Small intestine (tissue), 7 donors: ENCODE data around the gene SMOC2. TPM values are rescaled to one million over a fixed set of nuclear protein-coding genes. Genes with fewer than 3 reads are reported as not detected.

Source experiments
- DNase-seq, 2 donors: peaks; one replicate each; pipeline versions ENCODE4 v3.0.0 to v3.0.0-alpha.2; 2013
- FAIRE-seq: peaks from 2 replicates; lab custom pipeline; 2012; peaks lifted over from hg19 to GRCh38; lab: Jason Lieb, UNC
- H3K27ac ChIP-seq, 3 donors: one replicate each; pipeline ENCODE4 v1.5.1; 2013; ENCODE audit warnings: low read length in 2 of 3, mild to moderate bottlenecking in 2 of 3, control low read depth in 1 of 3, inconsistent platforms in 1 of 3, low read depth in 1 of 3, moderate library complexity in 1 of 3
- H3K27me3 ChIP-seq, 3 donors: one replicate each; pipeline ENCODE4 v1.6.1; 2013; ENCODE audit warnings: low read length in 3 of 3, inconsistent platforms in 1 of 3; ENCODE audit not compliant: control insufficient read depth in 3 of 3, insufficient read depth in 3 of 3
- H3K36me3 ChIP-seq, 3 donors: one replicate each; pipeline ENCODE4 v1.6.1; 2013; ENCODE audit warnings: low read length in 3 of 3, inconsistent platforms in 1 of 3, low read depth in 1 of 3, mild to moderate bottlenecking in 1 of 3, moderate library complexity in 1 of 3; ENCODE audit not compliant: control insufficient read depth in 3 of 3, insufficient read depth in 2 of 3
- H3K4me1 ChIP-seq, 3 donors: one replicate each; pipeline ENCODE4 v1.6.1; 2013; ENCODE audit warnings: low read length in 2 of 3, inconsistent platforms in 1 of 3, low read depth in 1 of 3, mild to moderate bottlenecking in 1 of 3, moderate library complexity in 1 of 3; ENCODE audit not compliant: control insufficient read depth in 3 of 3, insufficient read depth in 2 of 3
- H3K4me3 ChIP-seq, 3 donors: one replicate each; pipeline ENCODE4 v1.5.1; 2013; ENCODE audit warnings: low read length in 3 of 3, control low read depth in 1 of 3, inconsistent platforms in 1 of 3, low read depth in 1 of 3, mild to moderate bottlenecking in 1 of 3, moderate library complexity in 1 of 3
- H3K9me3 ChIP-seq, 2 donors: one replicate each; pipeline ENCODE4 v1.6.1; 2013; ENCODE audit warnings: low read depth in 1 of 2, low read length in 1 of 2; ENCODE audit not compliant: control insufficient read depth in 2 of 2, insufficient read depth in 1 of 2
- WGBS, 3 donors: extraction: QIAGEN DNeasy Blood & Tissue Kit; methylation state at CpG; one replicate each; pipeline ENCODE4 v1.1.7; 2013; 5-methylcytosine and 5-hydroxymethylcytosine counted together
- polyA plus RNA-seq, 4 donors: library from polyadenylated mRNA; stranded (reverse) in 3 of 4; unstranded in 1 of 4; fragments of 200-250 nt in 3 of 4; fragments of 120-200 nt in 1 of 4; gene quantifications; one replicate each; pipeline versions ENCODE4 v1.2.1 to v1.2.3, GENCODE V29; 2013
- donor health status: healthy with polysubstance abuse.
- donor health status: control.
- donor health status: control.
- donor health status: Bipolar disorder and iron deficiency.
- donor health status: healthy.

Gene SMOC2
- polyA plus RNA-seq, 4 donors, result 0.89 to 56.7 (median 4.0) TPM

DNA sequence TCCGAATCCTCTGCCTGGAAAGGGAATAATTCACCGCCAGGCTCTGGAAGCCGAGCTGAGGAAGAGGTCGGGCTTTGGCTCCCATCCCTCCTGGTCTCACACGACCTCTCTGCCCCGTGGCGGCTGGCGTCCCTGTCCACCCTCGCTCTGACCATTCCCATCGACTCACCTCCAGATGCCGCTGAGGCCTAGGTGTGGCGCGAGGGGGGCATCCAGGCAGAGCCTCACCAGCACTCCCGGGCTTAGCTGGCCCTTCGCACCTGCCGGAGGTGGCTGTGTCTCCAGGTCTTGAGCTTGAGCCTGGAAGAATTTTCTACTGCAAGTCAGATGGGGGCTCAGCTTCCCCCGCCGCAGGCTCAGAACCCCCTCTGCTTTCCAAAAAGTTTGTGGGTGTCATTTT lies 28.5 kb upstream of the SMOC2 start:
- H3K36me3 ChIP-seq, result no peaks in the 10 kb centered on the region
- DNase-seq (no peak), FAIRE-seq (no peak)
- no peak overlapping the region for H3K4me3 ChIP-seq
- no peak overlapping the region for H3K27ac ChIP-seq
- no peaks in the 10 kb centered on the region for H3K9me3 ChIP-seq
- 94 to 95% (median 94%) methylated on average over 18 of the region's 18 CpGs for WGBS, 3 donors
- H3K27me3 ChIP-seq, result no peaks in the 10 kb centered on the region
- no peaks in the 10 kb centered on the region for H3K4me1 ChIP-seq

DNA sequence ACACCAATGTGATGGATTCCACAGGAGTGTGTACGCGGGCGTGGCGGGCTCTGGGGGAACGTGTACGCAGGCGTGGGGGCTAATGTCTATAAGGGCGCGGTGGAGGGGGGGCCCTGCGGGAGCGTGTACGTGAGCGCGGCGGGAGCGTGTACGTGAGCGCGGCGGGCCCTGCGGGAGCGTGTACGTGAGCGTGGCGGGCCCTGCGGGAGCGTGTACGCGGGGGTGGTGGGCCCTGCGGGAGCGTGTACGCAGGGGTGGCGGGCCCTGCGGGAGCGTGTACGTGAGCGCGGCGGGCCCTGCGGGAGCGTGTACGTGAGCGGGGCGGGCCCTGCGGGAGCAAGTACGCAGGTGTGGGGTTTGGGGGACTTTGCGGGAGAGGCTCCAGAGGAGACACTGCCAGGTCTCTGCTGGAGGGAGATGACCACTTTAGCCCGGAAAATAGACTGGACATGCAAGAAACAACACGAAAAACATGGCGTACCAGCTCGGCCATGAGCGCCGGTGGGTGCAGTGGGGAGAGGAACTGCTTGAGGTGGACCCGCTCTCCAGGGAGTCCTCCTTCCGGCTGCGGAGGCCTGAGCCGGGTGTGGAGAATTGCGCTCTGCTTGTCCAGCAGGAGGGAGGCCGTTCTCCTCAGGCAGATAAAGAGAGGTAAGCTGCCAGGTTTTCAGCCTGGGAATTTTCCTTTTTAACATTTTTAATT lies 27.8 kb upstream of the SMOC2 start:
- no peaks in the 10 kb centered on the region for H3K4me1 ChIP-seq
- no peak overlapping the region for H3K27ac ChIP-seq
- no peak overlapping the region for H3K4me3 ChIP-seq
- no peaks in the 10 kb centered on the region for H3K9me3 ChIP-seq
- 97% methylated on average over 56 to 59 of the region's 59 CpGs for WGBS, 3 donors
- H3K27me3 ChIP-seq, result no peaks in the 10 kb centered on the region
- FAIRE-seq (no peak), DNase-seq (no peak)
- H3K36me3 ChIP-seq, result no peaks in the 10 kb centered on the region

DNA sequence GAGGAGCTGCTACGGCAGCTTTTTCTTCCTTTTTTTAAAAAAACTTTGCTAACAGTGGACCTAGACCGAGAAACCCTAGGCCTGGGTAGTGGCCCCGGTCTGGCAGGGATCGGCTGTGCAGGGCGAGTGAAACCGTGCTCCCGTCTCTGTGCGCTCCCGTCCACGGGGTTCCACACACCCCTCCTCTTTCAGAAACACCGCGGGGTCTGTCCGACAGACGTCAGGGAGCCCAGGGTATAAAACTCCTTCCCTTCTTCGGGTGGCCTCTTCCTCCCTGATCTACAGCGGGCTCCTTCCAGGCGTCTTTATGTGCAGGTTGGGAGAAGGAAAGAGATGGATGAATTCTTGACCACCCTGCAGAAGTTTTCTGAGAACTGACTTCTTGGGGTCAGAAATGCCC lies 27.1 kb upstream of the SMOC2 start:
- H3K27ac ChIP-seq, result no peak overlapping the region
- WGBS, 3 donors, result 91 to 97% (median 92%) methylated on average over 17 of the region's 17 CpGs
- no peaks in the 10 kb centered on the region for H3K27me3 ChIP-seq
- no peaks in the 10 kb centered on the region for H3K4me1 ChIP-seq
- H3K4me3 ChIP-seq, result no peak overlapping the region
- FAIRE-seq (no peak), DNase-seq (no peak)
- no peaks in the 10 kb centered on the region for H3K36me3 ChIP-seq
- no peaks in the 10 kb centered on the region for H3K9me3 ChIP-seq

DNA sequence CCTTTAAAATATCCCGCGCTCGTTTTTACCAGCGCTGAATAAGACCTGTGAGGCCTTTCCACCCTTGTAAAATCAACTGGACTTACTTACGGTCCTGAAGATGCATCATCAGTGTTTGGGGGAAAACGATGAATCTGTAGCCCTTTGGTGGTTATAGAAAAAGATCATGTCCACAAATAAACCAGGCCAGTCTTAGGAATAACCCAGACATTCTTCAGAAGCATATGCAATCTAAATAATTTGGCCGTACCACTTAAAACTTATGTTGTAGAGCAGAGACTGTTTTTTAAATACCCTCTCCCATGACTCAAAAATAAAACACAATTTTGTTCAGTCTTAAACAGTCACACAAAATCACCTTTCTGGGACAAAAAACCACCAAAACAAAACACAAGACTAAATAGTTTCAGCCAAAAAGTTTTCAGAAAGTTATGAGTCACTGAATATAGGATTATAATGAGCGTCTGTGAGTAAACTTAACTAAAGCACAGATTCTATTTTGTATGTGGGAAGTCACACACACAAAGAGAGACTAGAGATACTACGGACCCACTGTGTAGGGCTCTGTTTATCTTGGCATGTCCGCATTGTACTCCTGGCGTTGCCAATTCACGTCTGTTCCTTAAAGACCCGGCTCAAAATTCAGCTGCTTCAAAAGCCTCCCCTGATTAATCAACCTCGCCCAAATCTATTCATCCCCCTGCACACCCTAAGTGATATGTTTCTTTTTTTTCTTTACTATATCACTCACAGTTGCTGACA lies 26.5 kb upstream of the SMOC2 start:
- DNase-seq (no peak), FAIRE-seq (no peak)
- no peaks in the 10 kb centered on the region for H3K9me3 ChIP-seq
- no peak overlapping the region for H3K27ac ChIP-seq
- no peaks in the 10 kb centered on the region for H3K36me3 ChIP-seq
- no peaks in the 10 kb centered on the region for H3K4me1 ChIP-seq
- WGBS, 3 donors, result 62 to 71% (median 65%) methylated on average over 14 of the region's 14 CpGs
- H3K27me3 ChIP-seq, result no peaks in the 10 kb centered on the region
- no peak overlapping the region for H3K4me3 ChIP-seq

DNA sequence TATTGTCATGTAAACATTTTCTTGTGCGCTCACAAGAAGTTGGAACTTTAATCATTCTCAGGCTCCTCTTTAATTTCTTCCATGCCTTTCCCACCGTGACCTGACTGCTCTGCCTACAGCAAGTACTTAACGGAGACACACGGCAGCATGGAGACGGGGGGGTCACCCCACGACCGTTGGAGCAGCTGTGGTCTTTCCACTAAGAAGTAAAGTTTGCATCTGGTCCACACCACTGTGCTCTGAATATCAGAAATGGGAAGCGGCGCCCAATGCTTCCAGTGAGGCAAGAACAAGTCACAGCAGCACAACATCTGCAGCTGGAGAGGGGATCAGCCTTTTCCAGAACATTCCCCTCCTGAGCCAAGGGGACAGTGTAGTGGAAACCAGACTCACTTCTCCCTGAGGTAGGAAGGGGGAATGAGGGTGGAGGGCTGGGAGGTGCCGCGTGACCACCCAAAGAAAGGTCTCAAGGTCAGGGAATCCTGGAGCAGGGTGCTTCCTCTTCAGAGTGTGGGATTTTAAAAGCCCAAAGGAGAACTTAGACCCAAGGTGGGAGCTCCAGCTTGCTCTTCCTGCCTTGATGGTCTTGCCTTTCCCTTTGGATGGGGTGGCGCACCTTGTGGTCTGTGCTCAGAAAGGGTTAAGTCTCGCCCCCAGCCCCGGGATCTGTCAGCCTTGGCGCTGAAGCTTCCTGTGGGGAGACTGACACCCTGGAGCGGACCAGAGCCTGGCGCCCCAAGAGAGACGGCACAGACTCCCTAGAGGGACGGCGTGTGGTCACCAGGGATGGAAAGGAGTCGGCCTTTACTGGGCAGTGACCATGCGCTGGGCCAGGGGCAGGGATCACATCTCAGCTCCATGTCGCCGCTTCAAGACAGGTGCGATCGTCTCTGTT lies 25.6 kb upstream of the SMOC2 start:
- Histone ChIP-seq H3K9me3 (no peaks in the 10 kb centered on the region), H3K27me3 (no peaks in the 10 kb centered on the region), H3K27ac (no peak overlapping the region), H3K4me3 (no peak overlapping the region), H3K36me3 (no peaks in the 10 kb centered on the region), H3K4me1 (no peaks in the 10 kb centered on the region)
- FAIRE-seq (no peak), DNase-seq (no peak)
- WGBS, 3 donors, result 80 to 85% (median 81%) methylated on average over 26 of the region's 26 CpGs

DNA sequence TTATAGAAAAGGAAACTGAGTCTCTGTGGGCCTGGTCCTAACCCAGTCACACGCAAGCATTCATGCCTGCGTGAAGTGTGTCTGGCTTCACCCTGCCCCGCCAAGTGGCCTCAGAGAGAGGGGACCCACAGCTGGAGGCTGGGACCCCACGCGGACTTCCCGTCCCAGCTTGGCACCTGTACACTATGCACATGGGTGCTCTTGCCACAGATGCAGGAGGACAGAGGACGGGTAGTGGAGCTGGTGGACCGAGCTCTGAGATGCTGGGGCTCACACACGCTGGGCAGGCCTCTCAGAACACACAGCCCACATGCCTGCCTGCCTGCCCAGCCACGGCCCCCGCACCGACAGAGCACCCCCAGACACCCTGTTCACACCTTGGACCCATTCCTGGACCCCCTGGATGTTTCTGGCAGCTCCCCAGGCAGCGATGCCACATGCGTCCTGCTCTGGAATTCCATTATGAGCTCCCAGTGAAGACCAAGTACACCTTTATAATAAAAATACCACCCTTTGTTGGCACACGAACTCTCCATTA lies 24.9 kb upstream of the SMOC2 start:
- H3K4me1 ChIP-seq, result no peaks in the 10 kb centered on the region
- DNase-seq (no peak), FAIRE-seq (no peak)
- no peaks in the 10 kb centered on the region for H3K27me3 ChIP-seq
- no peak overlapping the region for H3K4me3 ChIP-seq
- no peaks in the 10 kb centered on the region for H3K36me3 ChIP-seq
- WGBS, 3 donors, result 88 to 93% (median 88%) methylated on average over 15 of the region's 15 CpGs
- no peaks in the 10 kb centered on the region for H3K9me3 ChIP-seq
- H3K27ac ChIP-seq, result no peak overlapping the region

DNA sequence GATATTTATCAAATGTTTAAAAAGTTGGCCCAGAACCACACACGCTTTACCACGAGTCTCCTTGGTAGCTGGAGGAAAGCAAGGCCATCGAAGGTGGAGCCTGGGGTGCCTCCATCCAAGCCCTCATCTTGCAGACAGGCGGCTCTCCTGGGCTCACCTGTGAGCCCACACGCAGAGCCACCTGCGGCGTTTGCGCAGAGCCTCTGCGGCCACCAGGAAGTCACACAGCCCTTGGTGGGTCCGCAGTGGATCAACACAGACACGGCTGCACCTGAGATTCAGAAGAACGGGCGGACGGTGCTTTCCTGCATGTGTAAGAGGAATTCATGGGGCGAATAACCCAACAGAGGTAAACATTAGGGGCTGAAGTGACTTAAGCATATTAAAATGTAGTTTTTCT lies 24.5 kb upstream of the SMOC2 start:
- FAIRE-seq (no peak), DNase-seq (no peak)
- no peak overlapping the region for H3K4me3 ChIP-seq
- no peaks in the 10 kb centered on the region for H3K27me3 ChIP-seq
- 89 to 93% (median 91%) methylated on average over 15 of the region's 15 CpGs for WGBS, 3 donors
- no peaks in the 10 kb centered on the region for H3K4me1 ChIP-seq
- no peaks in the 10 kb centered on the region for H3K9me3 ChIP-seq
- H3K36me3 ChIP-seq, result no peaks in the 10 kb centered on the region
- no peak overlapping the region for H3K27ac ChIP-seq

DNA sequence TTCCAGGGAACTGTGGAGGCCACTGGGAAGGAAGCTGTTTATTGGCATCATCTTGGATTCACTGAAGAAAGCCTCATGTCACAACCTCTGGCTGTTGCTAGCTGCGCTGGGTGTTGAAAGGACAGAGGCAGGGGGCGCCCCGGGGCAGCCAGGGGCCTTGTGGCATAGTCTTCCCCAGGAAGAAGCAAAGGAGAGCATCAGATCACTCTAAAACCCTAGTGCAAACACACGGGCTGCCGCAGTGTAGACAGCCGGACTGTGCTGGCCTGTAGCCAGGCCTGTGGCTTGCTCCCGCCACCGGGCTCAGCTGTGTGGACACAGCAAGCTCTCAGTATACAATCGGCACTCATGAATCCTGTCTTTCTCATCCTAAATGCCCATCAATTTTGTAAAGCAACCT lies 23.8 kb upstream of the SMOC2 start:
- Histone ChIP-seq H3K36me3 (no peaks in the 10 kb centered on the region), H3K27ac (no peak overlapping the region), H3K27me3 (no peaks in the 10 kb centered on the region), H3K4me3 (no peak overlapping the region), H3K9me3 (no peaks in the 10 kb centered on the region), H3K4me1 (no peaks in the 10 kb centered on the region)
- FAIRE-seq, result no peak
- no peak for DNase-seq
- 25 to 43% (median 28%) methylated on average over 9 of the region's 9 CpGs for WGBS, 3 donors
